Non-pigmented ciliary epithelial cell (primary cell): ENCODE measurements around the gene MAGEA12.
"Not testable (repeated sequence)": the region's sequence is repeated elsewhere in the genome, so short reads cannot be mapped to it uniquely, and the experiment has no call there.

ENCODE experiments used
- DNase-seq: peaks from one replicate; pipeline ENCODE4 v3.0.0-alpha.2; 2010; ENCODE audit warnings: low read depth

Gene MAGEA12

GRCh38 chrX:152733261-152733975 lies at the start of gene MAGEA12, which contains the start of gene CSAG1:
Gene MAGEA12, plus strand, starts transcription at chrX:152733757. Its CDS starts 2,405 bp downstream, at chrX:152736162.
Gene CSAG1, minus strand, starts transcription at chrX:152733721. Its CDS starts 1,261 bp downstream, at chrX:152732460.
- no peak for DNase-seq

- DNase-seq = not testable (repeated sequence)
These were observed 35.3 kb upstream of the MAGEA12 start, which contains the start of gene MAGEA3 for GRCh38 chrX:152697952-152698931. Gene MAGEA3, plus strand, starts transcription at chrX:152698794. Its CDS starts 2,039 bp downstream, at chrX:152700833.

GRCh38 chrX:152700390-152700789 lies 33.2 kb upstream of the MAGEA12 start:
- DNase-seq = not testable (repeated sequence)

- DNase-seq = not testable (repeated sequence)
These were observed 27.1 kb upstream of the MAGEA12 start for GRCh38 chrX:152706500-152706899.

- not testable (repeated sequence) for DNase-seq
These were observed 24.4 kb upstream of the MAGEA12 start, which contains the start of gene CSAG2 for GRCh38 chrX:152709173-152709572. Gene CSAG2, minus strand, starts transcription at chrX:152709273. Its CDS starts 161 bp downstream, at chrX:152709112.

- not testable (repeated sequence) for DNase-seq
These were observed 20.4 kb upstream of the MAGEA12 start for GRCh38 chrX:152713195-152713594.

- not testable (repeated sequence) for DNase-seq
These were observed 19.5 kb upstream of the MAGEA12 start, which contains the start of gene MAGEA2B for GRCh38 chrX:152713815-152714787. Gene MAGEA2B, plus strand, starts transcription at chrX:152714628. Its CDS starts 2,479 bp downstream, at chrX:152717107.

GRCh38 chrX:152725409-152725808 lies 8.1 kb upstream of the MAGEA12 start:
- no peak for DNase-seq

GRCh38 chrX:152734143-152734858 lies 744 bp downstream of the MAGEA12 start:
- not testable (repeated sequence) for DNase-seq

GRCh38 chrX:152735101-152735500 lies 1.5 kb downstream of the MAGEA12 start:
- no peak for DNase-seq

- DNase-seq = no peak
These were observed 2.4 kb downstream of the MAGEA12 start for GRCh38 chrX:152735860-152736511.

GRCh38 chrX:152736528-152736927 lies 3.0 kb downstream of the MAGEA12 start:
- DNase-seq = not testable (repeated sequence)

- no peak for DNase-seq
These were observed 5.0 kb downstream of the MAGEA12 start for GRCh38 chrX:152738560-152738959.

GRCh38 chrX:152753686-152754650 lies 20.4 kb downstream of the MAGEA12 start, which contains the start of gene MAGEA2:
Gene MAGEA2, minus strand, starts transcription at chrX:152753842. Its CDS starts 2,479 bp downstream, at chrX:152751363.
- not testable (repeated sequence) for DNase-seq

GRCh38 chrX:152754871-152755270 lies 21.3 kb downstream of the MAGEA12 start:
- not testable (repeated sequence) for DNase-seq

- DNase-seq = not testable (repeated sequence)
These were observed 25.4 kb downstream of the MAGEA12 start, which contains the start of gene CSAG3 for GRCh38 chrX:152758918-152759317. Gene CSAG3, plus strand, starts transcription at chrX:152759218.

- DNase-seq = not testable (repeated sequence)
These were observed 26.0 kb downstream of the MAGEA12 start for GRCh38 chrX:152759544-152759943.

GRCh38 chrX:152761582-152761981 lies 28.0 kb downstream of the MAGEA12 start:
- not testable (repeated sequence) for DNase-seq
